SK-N-SH treated with all-trans-retinoic acid at 6 μM for 48 hours (cell line): Measurements from ENCODE around the gene PSMG4.

ENCODE experiments used
- ARNTL ChIP-seq: fragments of 450-650 bp; formaldehyde crosslinking; IDR thresholded peaks from 2 replicates; pipeline ENCODE4 v1.5.0; 2020; ENCODE audit warnings: low read depth, mild to moderate bottlenecking, moderate library complexity, borderline replicate concordance
- BACH2 ChIP-seq: fragments of 250-450 bp; sonication (Bioruptor Pico); IDR thresholded peaks from 2 replicates; pipeline ENCODE4 v1.9.0; 2021; ENCODE audit warnings: mild to moderate bottlenecking, borderline replicate concordance
- CREB5 ChIP-seq: fragments of 250-450 bp; sonication (Bioruptor Pico); IDR thresholded peaks from 2 replicates; pipeline ENCODE4 v1.5.1; 2020; ENCODE audit warnings: low read depth, mild to moderate bottlenecking, moderate library complexity
- ISL1 ChIP-seq: fragments of 250-450 bp; sonication (Bioruptor Pico); IDR thresholded peaks from 2 replicates; pipeline ENCODE4 v2.1.2; 2022; ENCODE audit warnings: mild to moderate bottlenecking, moderate library complexity
- OSR1 ChIP-seq: fragments of 250-450 bp; sonication (Bioruptor Pico); IDR thresholded peaks from 2 replicates; pipeline ENCODE4 v1.8.0; 2022; ENCODE audit warnings: moderate library complexity, mild to moderate bottlenecking, inconsistent platforms
- PPARA ChIP-seq: fragments of 250-450 bp; sonication (Bioruptor Pico); IDR thresholded peaks from 2 replicates; pipeline ENCODE4 v1.5.0; 2020; ENCODE audit warnings: mild to moderate bottlenecking, borderline replicate concordance
- RARB ChIP-seq: fragments of 250-450 bp; sonication (Bioruptor Pico); IDR thresholded peaks from 2 replicates; pipeline ENCODE4 v1.8.0; 2021; ENCODE audit warnings: mild to moderate bottlenecking, moderate library complexity
- ZNF565 ChIP-seq: fragments of 450-650 bp; formaldehyde crosslinking; conservative IDR thresholded peaks from 2 replicates; pipeline ENCODE4 v1.5.0; 2020; ENCODE audit warnings: low read depth, mild to moderate bottlenecking, moderate library complexity
- TF ChIP-seq, protein P1 (sequence below): fragments of 250-450 bp; sonication (Bioruptor Pico); IDR thresholded peaks from 2 replicates; pipeline ENCODE4 v1.5.0; 2020; ENCODE audit warnings: mild to moderate bottlenecking, moderate library complexity
- TF ChIP-seq, protein P2 (sequence below): fragments of 250-450 bp; sonication (Bioruptor Pico); IDR thresholded peaks from 2 replicates; pipeline ENCODE4 v1.8.0; 2020; ENCODE audit warnings: mild to moderate bottlenecking, moderate library complexity, borderline replicate concordance

- no peak for TF ChIP-seq RARB (CRISPR knock-in tag)
- TF ChIP-seq, protein P1, sequence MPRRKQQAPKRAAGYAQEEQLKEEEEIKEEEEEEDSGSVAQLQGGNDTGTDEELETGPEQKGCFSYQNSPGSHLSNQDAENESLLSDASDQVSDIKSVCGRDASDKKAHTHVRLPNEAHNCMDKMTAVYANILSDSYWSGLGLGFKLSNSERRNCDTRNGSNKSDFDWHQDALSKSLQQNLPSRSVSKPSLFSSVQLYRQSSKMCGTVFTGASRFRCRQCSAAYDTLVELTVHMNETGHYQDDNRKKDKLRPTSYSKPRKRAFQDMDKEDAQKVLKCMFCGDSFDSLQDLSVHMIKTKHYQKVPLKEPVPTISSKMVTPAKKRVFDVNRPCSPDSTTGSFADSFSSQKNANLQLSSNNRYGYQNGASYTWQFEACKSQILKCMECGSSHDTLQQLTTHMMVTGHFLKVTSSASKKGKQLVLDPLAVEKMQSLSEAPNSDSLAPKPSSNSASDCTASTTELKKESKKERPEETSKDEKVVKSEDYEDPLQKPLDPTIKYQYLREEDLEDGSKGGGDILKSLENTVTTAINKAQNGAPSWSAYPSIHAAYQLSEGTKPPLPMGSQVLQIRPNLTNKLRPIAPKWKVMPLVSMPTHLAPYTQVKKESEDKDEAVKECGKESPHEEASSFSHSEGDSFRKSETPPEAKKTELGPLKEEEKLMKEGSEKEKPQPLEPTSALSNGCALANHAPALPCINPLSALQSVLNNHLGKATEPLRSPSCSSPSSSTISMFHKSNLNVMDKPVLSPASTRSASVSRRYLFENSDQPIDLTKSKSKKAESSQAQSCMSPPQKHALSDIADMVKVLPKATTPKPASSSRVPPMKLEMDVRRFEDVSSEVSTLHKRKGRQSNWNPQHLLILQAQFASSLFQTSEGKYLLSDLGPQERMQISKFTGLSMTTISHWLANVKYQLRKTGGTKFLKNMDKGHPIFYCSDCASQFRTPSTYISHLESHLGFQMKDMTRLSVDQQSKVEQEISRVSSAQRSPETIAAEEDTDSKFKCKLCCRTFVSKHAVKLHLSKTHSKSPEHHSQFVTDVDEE (CRISPR knock-in tag) = no peak
- TF ChIP-seq ISL1 = no peak
- TF ChIP-seq CREB5 (CRISPR knock-in tag) = no peak
- no peak for TF ChIP-seq ARNTL (CRISPR knock-in tag)
- TF ChIP-seq, protein P2, sequence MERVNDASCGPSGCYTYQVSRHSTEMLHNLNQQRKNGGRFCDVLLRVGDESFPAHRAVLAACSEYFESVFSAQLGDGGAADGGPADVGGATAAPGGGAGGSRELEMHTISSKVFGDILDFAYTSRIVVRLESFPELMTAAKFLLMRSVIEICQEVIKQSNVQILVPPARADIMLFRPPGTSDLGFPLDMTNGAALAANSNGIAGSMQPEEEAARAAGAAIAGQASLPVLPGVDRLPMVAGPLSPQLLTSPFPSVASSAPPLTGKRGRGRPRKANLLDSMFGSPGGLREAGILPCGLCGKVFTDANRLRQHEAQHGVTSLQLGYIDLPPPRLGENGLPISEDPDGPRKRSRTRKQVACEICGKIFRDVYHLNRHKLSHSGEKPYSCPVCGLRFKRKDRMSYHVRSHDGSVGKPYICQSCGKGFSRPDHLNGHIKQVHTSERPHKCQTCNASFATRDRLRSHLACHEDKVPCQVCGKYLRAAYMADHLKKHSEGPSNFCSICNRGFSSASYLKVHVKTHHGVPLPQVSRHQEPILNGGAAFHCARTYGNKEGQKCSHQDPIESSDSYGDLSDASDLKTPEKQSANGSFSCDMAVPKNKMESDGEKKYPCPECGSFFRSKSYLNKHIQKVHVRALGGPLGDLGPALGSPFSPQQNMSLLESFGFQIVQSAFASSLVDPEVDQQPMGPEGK (CRISPR knock-in tag) = no peak
- no peak for TF ChIP-seq OSR1 (CRISPR knock-in tag)
- TF ChIP-seq PPARA (CRISPR knock-in tag) = no peak
- no peak for TF ChIP-seq BACH2 (CRISPR knock-in tag)
- TF ChIP-seq ZNF565 (CRISPR knock-in tag) = no peak
Observed at GRCh38 chr6:3271756-3272155, 13.0 kb downstream of the PSMG4 start.
